Amygdala (tissue), 56 donors: Measurements from ENCODE around the gene GPATCH2L.

Experiments
- DNase-seq, 56 donors: peaks; one replicate each; lab custom pipeline; 2025; lab: John Stamatoyannopoulos, UW

Gene GPATCH2L

DNA sequence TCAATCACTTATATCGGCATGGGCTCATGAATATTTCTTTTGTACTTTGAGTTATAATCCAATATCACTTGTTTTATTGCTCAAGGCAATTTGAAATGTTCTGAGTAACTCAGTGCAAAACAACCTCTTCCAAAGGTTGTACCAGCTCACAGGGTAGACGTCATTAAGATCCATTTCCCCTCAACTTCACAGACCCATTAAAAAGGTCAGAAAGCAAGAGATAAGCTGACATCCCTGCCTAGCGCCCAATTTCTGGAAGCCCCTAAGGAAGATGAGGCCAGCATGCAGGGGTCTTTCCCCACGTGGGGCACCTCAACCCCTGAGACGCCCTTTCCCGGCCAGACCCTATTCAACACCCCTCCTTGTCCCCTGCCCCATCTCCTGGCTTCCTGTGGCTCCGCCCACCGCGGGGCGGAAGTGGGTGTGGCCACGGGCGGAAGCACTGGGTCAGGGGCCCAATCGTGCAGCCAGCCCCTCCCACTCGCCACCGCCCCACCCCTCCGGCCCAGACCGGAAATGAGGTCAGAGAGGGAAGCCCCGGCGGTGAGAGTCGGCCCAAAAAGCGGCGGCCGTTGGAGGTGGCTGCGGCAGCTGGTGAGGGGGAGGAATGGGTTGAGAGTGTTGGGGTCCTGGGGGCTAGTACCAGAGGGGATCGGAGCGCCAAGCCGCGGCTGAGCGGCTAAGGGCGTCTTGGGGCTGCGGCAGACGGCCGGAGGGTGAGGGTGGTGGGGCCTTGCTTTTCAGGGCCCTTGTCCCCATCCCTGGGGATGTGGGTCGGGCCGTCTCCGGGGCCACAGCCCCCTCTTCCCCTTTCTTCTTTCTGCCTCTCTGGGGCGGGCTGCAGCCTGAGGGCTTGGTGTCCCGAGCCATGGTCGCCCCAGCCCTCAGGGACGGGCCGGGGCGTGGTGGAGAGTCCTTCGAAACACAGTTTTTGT, at the start of gene GPATCH2L:
TSS of gene GPATCH2L (plus strand) at position 525 of the 935 bp plus-strand sequence. CDS start 2,442 bp downstream, outside the sequence.
- DNase-seq = peak; percentile 67 to 96 (median 88)

DNA sequence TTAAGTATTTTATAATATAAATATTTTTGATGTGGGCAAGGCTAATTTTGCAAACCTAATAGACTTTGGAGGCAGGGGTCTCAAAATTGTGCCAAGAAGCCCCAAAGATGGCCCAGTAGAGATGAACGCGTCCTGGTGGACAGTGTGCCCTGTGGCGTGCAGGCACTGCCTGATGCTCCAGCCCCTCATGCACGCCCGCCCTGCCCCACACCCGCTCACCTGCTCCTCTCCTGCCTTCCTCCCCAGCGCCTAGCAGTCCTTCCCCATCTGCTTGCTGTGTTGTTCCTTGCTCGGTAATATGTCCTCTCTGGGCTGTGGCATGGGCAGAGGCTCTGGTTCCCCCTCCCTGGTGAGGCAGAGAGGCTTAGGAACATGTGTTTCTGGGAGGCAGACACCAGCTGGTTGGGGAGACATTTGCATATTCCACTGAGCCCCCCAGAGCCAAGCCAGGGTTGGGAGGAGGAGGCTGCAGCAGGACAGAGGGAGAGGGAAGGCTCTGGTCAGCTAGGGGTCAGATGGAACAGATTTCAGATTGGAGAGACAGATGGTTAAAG, 46.8 kb upstream of the GPATCH2L start:
- no peak for DNase-seq

GRCh38 chr14:76106188-76106587, 45.5 kb upstream of the GPATCH2L start:
- no peak for DNase-seq

DNA sequence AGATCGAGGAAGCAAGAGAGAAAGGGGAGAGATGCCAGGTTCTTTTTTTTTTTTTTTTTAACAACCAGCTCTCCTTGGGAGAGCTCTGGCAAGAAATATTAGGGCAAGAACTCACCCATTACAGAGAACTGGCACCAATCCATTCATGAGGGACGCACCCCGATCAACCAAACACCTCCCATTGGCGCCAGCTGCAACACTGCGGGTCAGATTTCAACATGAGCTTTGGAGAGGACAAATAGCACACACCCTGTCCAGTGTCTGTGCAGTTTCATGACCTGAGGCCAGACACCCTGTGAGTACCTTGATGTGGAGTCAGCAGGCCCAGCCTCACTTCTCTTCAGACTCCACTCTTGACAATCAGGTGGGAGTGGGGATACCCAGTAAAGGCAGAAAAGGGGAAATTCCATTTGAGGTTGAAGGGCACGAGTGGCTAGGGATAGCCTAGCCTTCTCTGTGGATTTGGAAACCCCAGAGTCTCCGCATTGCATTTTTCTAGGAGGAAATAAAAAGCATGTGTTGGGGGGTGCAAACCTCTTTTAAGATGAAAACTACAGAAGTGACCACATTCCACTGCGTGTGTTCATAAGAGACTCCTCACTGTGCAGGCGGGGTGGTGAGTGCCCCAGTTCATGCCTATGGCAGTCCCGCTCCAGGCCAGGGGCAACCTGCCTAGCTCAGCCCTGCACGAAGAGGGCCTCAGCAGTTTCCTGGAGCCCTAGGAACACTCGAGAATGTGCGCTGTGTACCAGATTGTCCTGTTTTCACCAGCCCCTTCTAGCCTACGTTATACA, 42.4 kb upstream of the GPATCH2L start:
- DNase-seq = no peak

DNA sequence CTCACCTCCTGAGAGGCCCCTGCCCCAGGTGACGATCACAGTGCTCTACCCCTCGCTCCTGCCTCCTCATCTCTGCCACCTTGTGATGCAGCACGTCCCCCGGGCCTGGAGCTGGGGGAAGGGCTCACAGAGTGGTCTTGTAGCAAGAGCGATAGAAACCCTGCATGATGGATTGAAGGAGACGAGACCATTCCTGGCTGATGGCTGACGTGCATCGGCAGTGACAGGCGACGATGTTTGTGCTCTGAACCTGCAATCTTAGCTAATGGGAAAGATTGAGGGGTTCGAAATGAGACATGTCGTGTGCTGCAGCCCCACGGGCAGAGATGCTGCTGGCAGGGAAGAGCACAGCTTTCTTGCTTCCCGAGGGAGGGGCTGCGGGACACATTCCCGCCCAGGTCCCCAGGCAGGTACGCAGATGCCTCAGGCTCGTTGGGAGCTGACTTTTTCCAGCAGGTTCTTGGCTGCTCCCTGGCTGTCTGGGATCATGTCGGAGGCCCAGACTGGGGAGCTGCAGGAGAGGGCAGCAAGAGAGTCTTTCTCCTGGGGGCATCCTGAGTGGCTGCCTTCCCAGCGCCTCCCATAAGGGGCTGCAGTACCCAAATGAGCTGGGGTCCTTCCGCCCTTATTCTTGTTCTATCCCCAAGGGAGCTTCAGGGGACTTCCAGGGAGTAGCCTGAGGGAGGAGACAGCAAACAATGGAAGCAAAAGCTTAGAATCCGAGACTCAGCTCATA, 38.7 kb upstream of the GPATCH2L start:
- DNase-seq = no peak

- DNase-seq = no peak
Measured at GRCh38 chr14:76113691-76114090, 38.0 kb upstream of the GPATCH2L start.

GRCh38 chr14:76115010-76115422, 36.7 kb upstream of the GPATCH2L start:
- no peak for DNase-seq

DNA sequence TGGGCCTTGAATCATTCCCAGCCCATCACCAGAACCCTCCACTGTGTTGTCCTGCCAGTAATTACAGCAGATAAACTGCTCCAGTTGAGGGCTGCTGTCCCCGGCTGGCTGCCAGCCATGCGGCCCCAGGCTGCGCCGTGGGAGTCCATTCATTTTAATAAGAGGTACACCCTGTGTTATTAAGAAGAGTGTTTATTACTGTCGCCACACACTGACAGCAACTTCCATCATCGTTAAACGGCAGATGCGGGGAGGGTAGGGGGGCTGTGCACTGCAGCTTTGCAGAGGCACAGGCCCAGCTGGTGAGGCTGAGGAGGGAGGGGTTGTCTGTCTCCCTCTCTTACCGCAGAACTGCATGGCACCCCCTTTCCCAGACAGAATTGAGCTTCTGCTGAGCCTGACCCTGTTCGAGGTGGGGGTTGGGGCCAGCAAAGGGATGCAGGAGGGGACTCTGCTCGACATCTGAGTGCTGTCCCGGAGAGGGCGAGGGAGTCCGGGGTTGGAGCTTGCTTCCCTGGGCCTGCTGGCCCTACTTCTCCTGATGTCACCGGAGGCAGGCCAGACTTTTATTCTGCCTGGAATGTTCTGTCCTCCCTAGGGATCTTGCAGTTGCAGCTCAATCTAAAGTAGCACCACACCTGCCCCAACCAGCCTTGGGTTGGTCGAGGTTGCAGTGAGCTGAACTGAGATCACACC, 33.8 kb upstream of the GPATCH2L start:
- DNase-seq = no peak

- DNase-seq = no peak
Measured at GRCh38 chr14:76118594-76118993, 33.1 kb upstream of the GPATCH2L start.

GRCh38 chr14:76121089-76121748, 30.5 kb upstream of the GPATCH2L start:
- DNase-seq = no peak

DNA sequence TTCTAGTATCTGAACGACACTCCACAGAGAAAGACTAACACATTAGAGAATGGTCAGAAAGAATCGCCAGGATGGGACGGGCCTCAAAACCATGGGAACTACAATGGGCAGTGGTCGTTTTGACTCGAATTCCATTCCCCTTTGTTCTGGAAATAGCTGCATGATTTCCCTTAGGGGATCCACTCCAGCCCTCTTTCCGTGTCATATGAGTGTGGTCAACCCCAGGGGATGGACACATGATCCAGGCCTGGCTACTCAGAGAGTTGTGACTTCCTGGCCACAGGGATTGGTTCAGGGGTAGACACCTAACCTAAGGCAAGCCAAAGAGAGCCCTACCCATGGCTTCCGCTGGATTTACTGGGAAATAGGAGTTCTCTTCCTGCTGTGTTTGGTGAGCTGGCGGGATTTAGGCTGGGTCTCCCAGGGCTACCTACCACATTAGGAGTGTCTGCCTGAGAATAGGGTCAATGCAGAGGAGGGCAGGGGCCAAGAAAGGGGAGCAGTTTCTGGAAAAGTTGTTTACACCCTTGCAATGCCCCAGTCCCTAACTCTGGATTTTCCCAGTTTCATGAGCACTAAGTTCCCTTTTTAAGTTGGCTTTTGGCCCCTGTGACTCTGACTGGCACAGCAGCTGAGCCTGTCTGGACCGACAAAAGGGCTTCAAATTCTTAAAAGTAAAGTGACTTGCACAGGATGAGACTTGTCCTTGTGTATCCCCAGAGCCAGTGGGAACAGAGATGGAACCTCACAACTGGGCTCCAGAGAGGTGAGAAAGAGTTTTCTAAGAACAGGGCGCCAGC, 28.1 kb upstream of the GPATCH2L start:
- no peak for DNase-seq

DNA sequence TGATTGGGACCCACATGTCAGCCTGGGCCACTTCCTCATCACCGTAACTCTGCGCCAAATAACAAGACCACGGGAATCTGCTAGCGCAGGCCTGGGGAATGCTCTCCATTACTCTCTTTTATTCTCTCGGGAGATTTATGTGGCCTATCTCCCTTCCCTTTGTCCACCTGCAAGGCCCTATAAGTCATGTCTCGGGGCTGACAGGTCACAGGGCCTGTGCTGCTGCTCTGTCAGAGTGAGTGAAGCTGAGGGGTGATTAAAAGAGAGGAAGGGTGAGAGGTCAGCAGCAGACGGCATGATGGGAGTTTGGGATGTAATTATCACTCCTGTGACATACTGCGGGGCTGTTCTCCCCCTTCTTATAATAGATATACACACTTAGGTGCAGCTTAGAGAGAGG, 26.2 kb upstream of the GPATCH2L start:
- DNase-seq = no peak

- no peak for DNase-seq
Measured at GRCh38 chr14:76126076-76126475, 25.6 kb upstream of the GPATCH2L start.

- DNase-seq = no peak
Measured at GRCh38 chr14:76129851-76130576, 21.7 kb upstream of the GPATCH2L start.

GRCh38 chr14:76131071-76131965, 20.4 kb upstream of the GPATCH2L start:
- no peak for DNase-seq

- DNase-seq = no peak
Measured at GRCh38 chr14:76133103-76133502, 18.6 kb upstream of the GPATCH2L start.

GRCh38 chr14:76134231-76134630, 17.5 kb upstream of the GPATCH2L start:
- no peak for DNase-seq
